H9 (cell line): Measurements from ENCODE around the gene KCNJ10. TPM values are rescaled to one million over a fixed set of nuclear protein-coding genes. Genes with fewer than 3 reads are reported as not detected.

Source experiments
- DNase-seq: peaks from one replicate; pipeline ENCODE4 v3.0.0-alpha.2; 2017
- H2AFZ ChIP-seq: one replicate; pipeline ENCODE4 v1.6.1; 2013; ENCODE audit warnings: mild to moderate bottlenecking, low read length, control low read depth, moderate library complexity
- H2AK5ac ChIP-seq: 2 replicates; pipeline ENCODE4 v1.6.1; 2013; ENCODE audit warnings: low read length, control low read depth, mixed read lengths; ENCODE audit not compliant: insufficient read length
- H2BK120ac ChIP-seq: one replicate; pipeline ENCODE4 v1.6.1; 2013; ENCODE audit warnings: low read depth, mild to moderate bottlenecking, low read length, control low read depth, inconsistent platforms; ENCODE audit not compliant: poor library complexity, severe bottlenecking
- H2BK12ac ChIP-seq: 2 replicates; pipeline ENCODE4 v1.6.1; 2013; ENCODE audit warnings: low read length, control low read depth, mixed read lengths, low read depth; ENCODE audit not compliant: insufficient read length
- H2BK15ac ChIP-seq: 2 replicates; pipeline ENCODE4 v1.6.1; 2013; ENCODE audit warnings: low read depth, low read length, control low read depth
- H2BK20ac ChIP-seq: one replicate; pipeline ENCODE4 v1.6.1; 2013; ENCODE audit warnings: low read depth, mild to moderate bottlenecking, low read length, control low read depth, inconsistent platforms; ENCODE audit not compliant: poor library complexity, severe bottlenecking
- H2BK5ac ChIP-seq: 2 replicates; pipeline ENCODE4 v1.6.1; 2013; ENCODE audit warnings: low read length, control low read depth, mixed read lengths; ENCODE audit not compliant: insufficient read length
- H3K14ac ChIP-seq: 2 replicates; pipeline ENCODE4 v1.6.1; 2013; ENCODE audit warnings: low read length, control low read depth; ENCODE audit not compliant: insufficient read depth
- H3K18ac ChIP-seq: 2 replicates; pipeline ENCODE4 v1.6.1; 2013; ENCODE audit warnings: low read depth, mild to moderate bottlenecking, mixed read lengths, low read length, control low read depth; ENCODE audit not compliant: insufficient read length
- H3K23ac ChIP-seq: 2 replicates; pipeline ENCODE4 v1.6.1; 2013; ENCODE audit warnings: low read length, control low read depth, mixed read lengths, low read depth; ENCODE audit not compliant: insufficient read length
- H3K23me2 ChIP-seq: 2 replicates; pipeline ENCODE4 v1.6.1; 2013; ENCODE audit warnings: low read depth, mild to moderate bottlenecking, mixed read lengths, low read length, control low read depth; ENCODE audit not compliant: insufficient read length, poor library complexity, severe bottlenecking
- H3K27ac ChIP-seq: 2 replicates; pipeline ENCODE4 v1.5.1; 2013; ENCODE audit warnings: low read length, control low read depth, mixed read lengths, low read depth; ENCODE audit not compliant: insufficient read length
- H3K27me3 ChIP-seq: 2 replicates; pipeline ENCODE4 v1.6.1; 2013; ENCODE audit warnings: low read length, control low read depth, inconsistent platforms; ENCODE audit not compliant: insufficient read depth
- H3K4ac ChIP-seq: 2 replicates; pipeline ENCODE4 v1.6.1; 2013; ENCODE audit warnings: low read depth, mild to moderate bottlenecking, control low read depth, inconsistent platforms, low read length, moderate library complexity
- H3K4me1 ChIP-seq: 2 replicates; pipeline ENCODE4 v1.6.1; 2013; ENCODE audit warnings: low read length, control low read depth, inconsistent platforms; ENCODE audit not compliant: insufficient read depth
- H3K4me2 ChIP-seq: 2 replicates; pipeline ENCODE4 v1.6.1; 2013; ENCODE audit warnings: low read length, control low read depth, mixed read lengths; ENCODE audit not compliant: insufficient read length, insufficient read depth
- H3K56ac ChIP-seq: 2 replicates; pipeline ENCODE4 v1.6.1; 2013; ENCODE audit warnings: low read depth, mild to moderate bottlenecking, mixed read lengths, low read length, control low read depth; ENCODE audit not compliant: insufficient read length
- H3K79me1 ChIP-seq: 2 replicates; pipeline ENCODE4 v1.6.1; 2013; ENCODE audit warnings: low read depth, mild to moderate bottlenecking, moderate library complexity, low read length, control low read depth, inconsistent platforms; ENCODE audit not compliant: insufficient read depth, poor library complexity, severe bottlenecking
- H3K79me2 ChIP-seq: 2 replicates; pipeline ENCODE4 v1.6.1; 2013; ENCODE audit warnings: low read length, control low read depth, inconsistent platforms; ENCODE audit not compliant: insufficient read depth
- H3K9ac ChIP-seq: 2 replicates; pipeline ENCODE4 v1.6.1; 2013; ENCODE audit warnings: low read length, control low read depth, mixed read lengths; ENCODE audit not compliant: insufficient read length; ENCODE audit errors: extremely low read depth
- H3K9me3 ChIP-seq: one replicate; pipeline ENCODE4 v1.6.1; 2013; ENCODE audit warnings: low read depth, low read length, inconsistent platforms; ENCODE audit not compliant: control insufficient read depth
- H3T11ph ChIP-seq: one replicate; pipeline ENCODE4 v1.6.1; 2013; ENCODE audit warnings: mild to moderate bottlenecking, low read length, control low read depth, inconsistent platforms
- H4K20me1 ChIP-seq: one replicate; pipeline ENCODE4 v1.6.1; 2013; ENCODE audit not compliant: control insufficient read depth, insufficient read length, insufficient read depth
- H4K5ac ChIP-seq: 2 replicates; pipeline ENCODE4 v1.6.1; 2013; ENCODE audit warnings: low read depth, mild to moderate bottlenecking, mixed read lengths, low read length, control low read depth; ENCODE audit not compliant: insufficient read length
- H4K8ac ChIP-seq: replicated peaks from 2 replicates; pipeline ENCODE4 v1.6.1; 2013; ENCODE audit warnings: low read length, control low read depth, mixed read lengths, low read depth; ENCODE audit not compliant: insufficient read length
- H4K91ac ChIP-seq: 2 replicates; pipeline ENCODE4 v1.6.1; 2013; ENCODE audit warnings: low read depth, mild to moderate bottlenecking, moderate library complexity, mixed read lengths, low read length, control low read depth; ENCODE audit not compliant: insufficient read length
- H3K27ac Mint-ChIP-seq, 3 experiments: 2 replicates in 2 of 3; 3 replicates in 1 of 3; pipeline ENCODE4 v1.8.0; 2020 to 2021; ENCODE audit warnings: mixed read lengths in 3 of 3, mild to moderate bottlenecking in 1 of 3, moderate library complexity in 1 of 3
- H3K27me3 Mint-ChIP-seq: 2 replicates; pipeline ENCODE4 v1.8.0; 2021; ENCODE audit warnings: low read depth, mild to moderate bottlenecking, moderate library complexity, mixed read lengths
- H3K36me3 Mint-ChIP-seq, 3 experiments: 2 replicates in 2 of 3; 3 replicates in 1 of 3; pipeline ENCODE4 v1.8.0; 2020 to 2021; ENCODE audit warnings: low read depth in 3 of 3, mixed read lengths in 3 of 3; ENCODE audit not compliant: insufficient read depth in 1 of 3
- H3K4me1 Mint-ChIP-seq, 2 experiments: 2 replicates each; pipeline ENCODE4 v1.8.0; 2020; ENCODE audit warnings: mixed read lengths in 2 of 2
- H3K4me3 Mint-ChIP-seq, 2 experiments: 2 replicates in 1 of 2; 3 replicates in 1 of 2; pipeline ENCODE4 v1.8.0; 2020 to 2021; ENCODE audit warnings: mild to moderate bottlenecking in 2 of 2, mixed read lengths in 2 of 2, moderate library complexity in 1 of 2
- H3K9me3 Mint-ChIP-seq, 2 experiments: 2 replicates in 1 of 2; 3 replicates in 1 of 2; pipeline ENCODE4 v1.8.0; 2020; ENCODE audit warnings: mild to moderate bottlenecking in 2 of 2, mixed read lengths in 2 of 2, moderate library complexity in 1 of 2
- CTCF ChIP-seq: fragments of 200-600 bp; sonication (generic); conservative IDR thresholded peaks from 3 replicates; pipeline ENCODE4 v1.8.0; 2021; ENCODE audit warnings: antibody characterized with exemption, mild to moderate bottlenecking
- WGBS: extraction: QIAGEN DNeasy Blood & Tissue Kit; methylation state at CpG from one replicate; pipeline ENCODE4 v1.1.7; 2013; ENCODE audit warnings: missing lambda C conversion rate, low lambda C conversion rate, mixed read lengths; ENCODE audit not compliant: insufficient read length; ENCODE audit errors: extremely low coverage; 5-methylcytosine and 5-hydroxymethylcytosine counted together
- total RNA-seq: library from RNA; stranded (reverse); gene quantifications from 2 replicates; pipeline ENCODE4 v1.2.1, GENCODE V29; 2021

The KCNJ10 gene
- total RNA-seq, 1 experiment from 2014 or later = 0.44 TPM

GRCh38 chr1:160083968-160084770 lies 14.2 kb upstream of the KCNJ10 start:
- H3K4ac ChIP-seq = no peak overlapping the region

More at GRCh38 chr1:160083968-160084770, 14.2 kb upstream of the KCNJ10 start:
- peaks cover 4 to 21% (median 6%) of the 10 kb centered on the region in 3 experiments; a peak in 5 of 7 replicates for H3K36me3 Mint-ChIP-seq
- no peaks in the 10 kb centered on the region for H4K20me1 ChIP-seq
- no peak overlapping the region for H3K27ac ChIP-seq
- no peaks in the 10 kb centered on the region for H3K79me1 ChIP-seq
- WGBS = no CpG with 5 or more reads among the region's 96 CpGs
- H4K91ac ChIP-seq = no peak overlapping the region
- no peak overlapping the region for H4K8ac ChIP-seq
- H3K9me3 ChIP-seq = no peaks in the 10 kb centered on the region
- no peak overlapping the region for H3K23ac ChIP-seq
- peak overlapping the region; percentile 1 for H3K18ac ChIP-seq
- H2AK5ac ChIP-seq = no peak overlapping the region
- H3K4me1 ChIP-seq = no peaks in the 10 kb centered on the region; the same call in 1 of the 2 replicates
- no peak overlapping the region for H3K14ac ChIP-seq
- H3K56ac ChIP-seq = no peak overlapping the region
- H2BK5ac ChIP-seq = no peak overlapping the region
- no peak overlapping the region for H3T11ph ChIP-seq
- H2BK20ac ChIP-seq = no peak overlapping the region
- peak overlapping the region; percentile 23 to 46; a peak in 3 of 5 replicates for H3K4me3 Mint-ChIP-seq
- peak overlapping the region; percentile 3 for H3K4me2 ChIP-seq
- H3K27ac Mint-ChIP-seq = peak overlapping the region in 1 of 3 experiments; percentile 39; a peak in 1 of 7 replicates
- peak; percentile 92 for TF ChIP-seq CTCF
- H2AFZ ChIP-seq = no peak overlapping the region
- H2BK120ac ChIP-seq = no peak overlapping the region
- no peaks in the 10 kb centered on the region for H3K79me2 ChIP-seq
- no peak overlapping the region for H2BK12ac ChIP-seq
- no peak overlapping the region for H4K5ac ChIP-seq
- peak; percentile 92 for DNase-seq
- no peak overlapping the region for H2BK15ac ChIP-seq
- no peak overlapping the region for H3K9ac ChIP-seq
- peaks cover 9 to 10% of the 10 kb centered on the region in 2 experiments for H3K4me1 Mint-ChIP-seq
- peaks cover 69% of the 10 kb centered on the region for H3K27me3 Mint-ChIP-seq
- H3K9me3 Mint-ChIP-seq = no peaks in the 10 kb centered on the region; a peak in 1 of 5 replicates
- no peaks in the 10 kb centered on the region for H3K23me2 ChIP-seq
- peaks cover 7% of the 10 kb centered on the region; the same call in 1 of the 2 replicates for H3K27me3 ChIP-seq
